NCI-H1436 treated with DMSO at 0.1 percent for 48 hours (cell line): Measurements from ENCODE around the gene LRPAP1.

Experiments used
- DNase-seq: peaks from one replicate; lab custom pipeline; 2025; lab: John Stamatoyannopoulos, UW

LRPAP1 gene

GRCh38 chr4:3500111-3500510 is 32.1 kb downstream of the LRPAP1 start:
- DNase-seq, result no peak

DNA sequence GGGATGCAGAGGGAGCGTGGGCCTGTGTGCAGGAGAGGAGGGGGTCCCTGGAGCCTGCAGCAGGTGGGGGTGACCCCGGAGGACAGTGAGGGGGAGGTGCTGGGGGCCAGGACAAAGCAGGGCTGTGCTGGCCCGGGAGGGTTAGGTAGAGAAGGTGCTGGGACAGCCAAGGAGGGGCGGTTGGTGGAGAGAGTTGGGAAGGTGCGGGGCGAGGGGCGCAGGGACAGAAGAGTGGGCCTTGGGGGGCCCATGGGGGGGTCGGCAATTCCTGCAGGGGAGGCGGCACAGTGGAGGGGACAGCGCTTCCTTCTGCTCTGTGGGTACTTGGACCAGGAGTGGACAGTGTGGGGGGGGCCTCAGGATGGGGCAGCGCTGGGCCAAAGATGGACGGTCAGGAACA is 32.5 kb downstream of the LRPAP1 start:
- no peak for DNase-seq

- DNase-seq, result no peak
These were observed 33.2 kb downstream of the LRPAP1 start for GRCh38 chr4:3498901-3499510.

GRCh38 chr4:3498407-3498806 is 33.8 kb downstream of the LRPAP1 start:
- no peak for DNase-seq

- DNase-seq, result no peak
These were observed 34.5 kb downstream of the LRPAP1 start for GRCh38 chr4:3497523-3498389.

GRCh38 chr4:3497095-3497494 is 35.1 kb downstream of the LRPAP1 start:
- DNase-seq, result no peak

DNA sequence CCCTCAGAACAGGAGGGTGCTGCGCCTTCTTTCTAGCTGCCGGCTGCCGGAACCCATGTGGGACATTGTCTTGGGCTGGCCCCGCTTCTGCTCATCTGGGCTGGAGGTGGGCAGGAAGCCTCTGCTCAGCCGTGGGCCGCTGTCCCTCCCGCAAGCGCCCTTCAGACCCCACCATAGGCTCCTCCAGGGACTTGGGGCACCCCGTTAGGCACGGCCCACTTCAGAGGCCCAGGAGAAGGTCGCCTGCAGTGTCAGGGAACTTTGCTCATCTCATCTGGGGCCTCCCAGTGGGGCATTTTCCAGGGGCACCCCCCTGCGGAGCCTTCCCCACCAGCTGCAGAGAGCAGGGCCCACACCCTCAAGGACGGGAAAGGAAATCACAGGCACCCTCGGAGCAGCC is 36.2 kb downstream of the LRPAP1 start:
- no peak for DNase-seq

GRCh38 chr4:3495204-3495975 is 36.8 kb downstream of the LRPAP1 start:
- no peak for DNase-seq

GRCh38 chr4:3494462-3494871 is 37.8 kb downstream of the LRPAP1 start:
- no peak for DNase-seq

DNA sequence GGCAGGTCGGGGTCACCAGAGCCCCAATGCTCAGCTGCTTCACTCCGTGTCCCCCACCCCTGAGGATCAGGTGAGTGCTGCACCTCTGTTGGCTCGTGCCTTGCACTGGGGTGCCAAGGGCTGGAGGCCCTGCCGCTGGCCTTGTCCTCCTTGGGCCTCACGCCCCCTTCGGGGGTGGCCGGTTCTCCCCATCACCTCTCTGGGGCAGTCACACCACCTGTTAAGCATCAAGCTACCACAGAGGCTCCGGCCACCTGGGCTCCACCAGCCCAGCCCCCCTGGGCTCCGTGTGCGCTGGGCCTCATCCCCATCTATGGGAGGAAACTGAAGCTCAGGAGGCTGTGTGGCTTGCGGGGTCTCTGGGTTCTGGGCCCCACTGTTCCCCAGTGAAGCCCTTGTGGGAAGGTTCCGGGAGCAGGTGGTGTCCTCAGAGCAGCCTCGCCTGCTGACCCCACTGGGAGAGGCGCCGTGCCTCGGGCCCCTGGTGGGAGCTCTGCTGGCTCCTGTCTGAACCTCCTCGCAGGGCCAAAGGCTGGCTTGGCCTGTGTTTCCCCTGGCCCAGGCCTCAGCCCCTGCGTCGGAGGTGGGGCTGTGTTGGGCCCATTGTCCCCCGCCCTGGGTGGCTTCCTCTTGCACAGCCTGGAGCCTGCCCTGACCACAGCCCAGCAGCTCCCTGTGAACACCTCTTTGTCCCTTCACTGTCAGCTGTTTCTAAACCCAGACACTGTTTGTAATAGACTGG is 38.3 kb downstream of the LRPAP1 start:
- no peak for DNase-seq

DNA sequence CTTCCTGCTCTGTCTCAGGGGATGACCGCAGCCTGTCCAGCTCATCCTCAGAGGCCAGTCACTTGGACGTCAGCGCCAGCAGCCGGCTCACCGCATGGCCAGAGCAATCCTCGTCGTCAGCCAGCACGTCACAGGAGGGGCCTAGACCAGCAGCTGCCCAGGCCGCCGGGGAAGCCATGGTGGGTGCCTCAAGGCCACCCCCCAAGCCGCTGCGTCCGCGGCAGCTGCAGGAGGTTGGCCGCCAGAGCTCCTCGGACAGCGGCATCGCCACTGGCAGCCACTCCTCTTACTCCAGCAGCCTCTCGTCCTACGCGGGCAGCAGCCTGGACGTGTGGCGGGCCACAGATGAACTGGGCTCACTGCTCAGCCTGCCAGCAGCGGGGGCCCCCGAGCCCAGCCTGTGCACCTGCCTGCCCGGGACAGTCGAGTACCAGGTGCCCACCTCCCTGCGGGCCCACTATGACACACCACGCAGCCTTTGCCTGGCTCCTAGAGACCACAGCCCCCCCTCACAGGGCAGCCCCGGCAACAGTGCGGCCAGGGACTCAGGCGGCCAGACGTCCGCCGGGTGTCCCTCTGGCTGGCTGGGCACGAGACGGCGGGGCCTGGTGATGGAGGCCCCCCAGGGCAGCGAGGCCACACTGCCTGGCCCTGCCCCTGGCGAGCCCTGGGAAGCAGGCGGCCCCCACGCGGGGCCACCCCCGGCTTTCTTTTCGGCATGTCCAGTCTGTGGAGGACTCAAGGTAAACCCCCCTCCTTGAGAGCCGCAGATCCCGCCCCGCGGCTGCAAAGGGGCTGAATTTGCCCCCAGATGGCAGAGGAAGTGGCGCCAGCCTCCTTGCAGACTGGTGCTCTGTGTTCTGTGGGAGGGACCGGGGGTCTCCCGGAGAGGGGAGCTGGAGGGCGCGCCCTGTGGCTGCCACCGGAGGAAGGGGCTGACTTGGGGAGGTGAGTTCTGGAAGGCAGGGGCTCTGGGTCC is 39.2 kb downstream of the LRPAP1 start:
- DNase-seq, result no peak

- no peak for DNase-seq
These were observed 40.4 kb downstream of the LRPAP1 start for GRCh38 chr4:3491681-3492405.

- no peak for DNase-seq
These were observed 42.7 kb downstream of the LRPAP1 start for GRCh38 chr4:3489451-3489962.

DNA sequence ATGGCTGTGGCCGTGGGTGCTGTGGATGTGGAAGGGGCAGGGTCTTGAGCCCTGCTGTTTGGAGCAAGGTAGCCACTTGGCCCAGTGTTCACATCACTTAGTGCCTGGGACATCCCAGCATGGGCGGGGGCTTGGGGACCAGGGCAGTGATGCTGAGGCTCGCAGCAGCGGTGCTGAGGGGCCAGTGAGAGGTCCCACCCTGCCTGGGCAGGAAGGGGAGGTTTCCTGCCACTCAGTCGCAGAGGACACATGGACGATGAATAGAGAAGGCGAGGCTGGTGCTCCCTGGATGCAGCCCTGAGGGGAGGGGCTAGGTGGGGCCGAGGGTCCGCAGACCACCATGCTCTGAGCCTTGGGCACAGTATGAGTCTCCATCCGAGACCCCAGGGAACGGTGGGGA is 43.4 kb downstream of the LRPAP1 start:
- DNase-seq, result no peak

DNA sequence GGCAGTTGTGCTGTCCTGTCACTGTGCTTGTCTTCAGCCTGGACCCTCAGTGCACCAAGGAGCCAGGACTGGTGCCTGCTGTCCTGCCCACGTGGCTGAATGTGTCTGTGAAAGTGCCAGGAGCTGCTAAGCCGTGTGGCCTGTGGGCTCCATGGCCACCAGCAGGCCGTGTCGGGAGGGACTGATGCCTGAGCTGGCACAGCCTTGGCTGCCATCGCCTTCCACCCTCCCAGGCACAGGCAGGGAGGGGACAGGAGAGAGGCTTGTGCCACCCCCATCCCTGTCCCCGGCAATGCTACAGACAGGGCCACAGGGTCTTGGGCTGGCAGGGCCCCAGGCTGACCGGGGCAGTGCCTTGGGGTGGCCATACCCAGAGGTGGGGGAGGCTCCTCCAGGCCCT is 44.4 kb downstream of the LRPAP1 start:
- no peak for DNase-seq

- DNase-seq, result no peak
These were observed 45.4 kb downstream of the LRPAP1 start for GRCh38 chr4:3486541-3487540.

DNA sequence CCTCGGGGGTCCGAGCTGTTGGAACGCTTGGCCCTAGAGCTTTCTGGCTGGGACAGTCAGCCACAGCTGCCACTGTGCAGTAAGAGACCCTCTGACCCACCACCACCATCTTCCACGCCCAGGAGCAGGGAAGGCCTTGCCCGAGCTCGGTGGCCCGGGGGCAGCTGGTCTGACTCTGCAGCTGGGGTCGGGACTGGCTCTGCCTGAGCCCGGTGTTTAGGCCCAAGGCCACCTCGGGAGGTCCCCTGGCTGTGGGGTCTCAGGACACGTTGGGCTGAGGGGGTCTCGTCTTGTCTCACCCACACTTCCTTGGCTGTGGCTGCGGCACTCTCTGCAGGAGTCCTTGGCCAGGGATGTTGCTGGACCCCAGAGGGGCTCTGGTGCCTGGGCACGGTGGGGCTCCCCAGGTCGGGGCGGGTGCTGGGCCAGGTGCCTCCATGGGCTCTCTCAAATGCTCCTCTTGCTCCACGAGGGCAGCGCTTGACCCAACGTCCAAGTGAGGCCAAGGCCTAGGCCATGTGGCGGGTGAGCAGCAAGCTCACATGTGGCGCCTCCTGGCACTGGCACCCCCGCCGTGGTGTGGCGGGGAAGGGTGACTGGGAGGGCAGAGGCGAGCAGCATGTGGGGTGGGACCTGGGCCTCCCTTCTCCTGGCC is 46.2 kb downstream of the LRPAP1 start:
- DNase-seq, result no peak
